Daoy (cell line): ENCODE data around the gene LRRC75A. TPM values are rescaled to one million over a fixed set of nuclear protein-coding genes. Genes with fewer than 3 reads are reported as not detected.
"Not testable (repeated sequence)": the region's sequence is repeated elsewhere in the genome, so short reads cannot be mapped to it uniquely, and the experiment has no call there.

ENCODE experiments used
- DNase-seq: peaks from one replicate; pipeline ENCODE4 v3.0.0-alpha.2; 2015; ENCODE audit warnings: low read depth
- total RNA-seq: library from RNA; depleted of rRNA; stranded (reverse); fragments of >200 nt; shearing (Covaris generic); gene quantifications from 2 replicates; pipeline ENCODE4 v1.2.3, GENCODE V29; 2014; rRNA removed

The LRRC75A gene
- total RNA-seq, 1 experiment from 2014 or later = 0.97 TPM

DNA sequence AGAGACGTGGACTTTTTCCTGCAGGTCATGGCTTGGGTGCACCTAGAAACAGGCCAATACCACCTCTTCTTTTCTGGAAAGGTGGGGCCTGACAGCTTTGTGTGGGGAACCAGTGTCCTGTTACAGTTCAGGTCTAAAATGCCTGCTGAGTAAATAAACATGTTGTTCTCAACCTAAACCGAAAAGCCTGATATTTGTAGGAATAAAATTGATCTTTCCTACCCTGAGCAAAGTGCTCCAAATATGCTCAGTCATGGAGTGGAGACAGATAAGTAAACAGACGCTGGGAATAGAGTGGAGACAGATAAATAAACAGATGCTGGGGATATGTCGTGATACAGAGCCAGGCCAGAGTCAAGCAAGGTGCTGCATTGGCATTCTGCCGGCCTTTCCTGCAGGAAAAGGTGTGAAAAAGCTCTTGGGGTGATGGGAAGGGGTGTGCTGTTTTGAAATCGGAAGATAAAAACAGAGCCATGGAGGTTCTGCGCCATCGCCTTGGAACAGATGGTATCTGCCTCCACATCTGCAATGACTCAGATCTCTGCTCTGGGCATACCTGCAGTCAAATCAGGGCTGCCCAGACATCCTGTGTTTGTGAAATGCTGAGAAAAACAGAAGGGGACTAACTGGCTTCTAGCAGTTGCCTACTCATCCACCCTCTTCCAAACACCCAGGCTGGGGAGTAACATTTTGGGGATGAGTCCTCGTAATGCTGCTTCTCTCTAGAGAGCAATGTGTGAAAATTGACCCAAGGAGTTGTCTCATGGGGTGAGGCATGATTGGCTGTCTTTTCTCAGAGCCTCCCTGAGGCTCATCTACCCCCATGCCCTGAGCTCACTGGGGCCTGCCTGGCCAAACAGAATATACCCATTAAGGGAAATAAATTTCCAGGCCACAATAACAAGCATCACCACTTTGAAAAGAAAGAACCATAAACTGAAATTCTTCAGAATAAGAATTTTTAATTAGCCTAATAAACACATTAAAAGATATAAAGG is 93.4 kb downstream of the LRRC75A start:
- no peak for DNase-seq

DNA sequence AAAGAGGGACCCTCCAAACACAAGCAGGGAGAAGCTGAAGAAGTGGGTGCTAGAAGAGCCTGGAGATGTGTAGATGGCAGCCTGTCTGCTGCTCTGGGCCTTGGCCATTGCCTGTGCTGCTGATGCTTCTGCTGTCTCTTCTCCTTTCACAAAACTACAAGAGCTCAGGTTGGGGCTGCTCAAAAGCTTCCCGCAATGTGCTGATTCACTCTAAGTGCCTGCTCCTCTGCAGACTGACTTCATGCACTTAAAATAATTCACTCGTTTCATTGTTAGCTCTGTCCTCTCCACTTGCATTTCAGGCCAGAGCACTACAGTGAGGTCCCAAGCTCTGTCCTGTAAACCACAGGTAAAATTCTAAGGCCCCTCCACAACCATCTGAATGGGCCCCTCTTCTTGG is 95.3 kb downstream of the LRRC75A start:
- DNase-seq = not testable (repeated sequence)

DNA sequence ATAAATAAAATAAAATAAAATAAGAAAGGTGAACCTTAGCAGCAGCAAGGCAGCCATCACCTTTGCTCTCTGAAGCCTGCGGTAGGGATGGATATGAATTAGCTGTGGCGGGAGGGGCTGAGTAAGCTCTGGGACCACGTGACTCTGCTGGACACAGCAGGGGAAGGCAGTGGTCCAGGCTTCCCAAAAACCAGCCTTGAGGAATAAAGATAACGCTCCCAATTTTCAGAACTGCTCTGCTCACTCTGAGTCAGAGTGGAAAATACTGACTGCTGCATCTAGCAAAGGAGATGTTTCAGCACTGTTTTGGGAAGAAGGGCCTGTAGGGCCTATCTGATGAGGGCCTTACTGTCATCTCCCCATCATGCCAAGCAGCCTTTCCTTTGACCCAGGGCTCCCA is 96.1 kb downstream of the LRRC75A start:
- DNase-seq = not testable (repeated sequence)

DNA sequence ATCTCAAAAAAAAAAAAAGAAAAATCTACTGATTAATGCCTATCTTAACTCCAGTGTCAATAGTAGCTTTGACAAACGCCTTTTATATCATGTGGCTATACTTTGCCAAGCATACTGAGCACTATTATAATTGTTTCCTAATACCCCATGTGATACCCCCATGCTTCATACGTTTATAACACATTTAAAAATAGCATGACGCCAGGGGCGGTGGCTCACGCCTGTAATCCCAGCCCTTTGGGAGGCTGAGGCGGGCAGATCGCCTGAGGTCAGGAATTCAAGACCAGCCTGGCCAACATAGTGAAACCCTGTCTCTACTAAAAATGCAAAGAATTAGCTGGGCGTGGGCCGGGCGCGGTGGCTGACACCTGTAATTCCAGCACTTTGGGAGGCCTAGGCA is 99.5 kb downstream of the LRRC75A start:
- not testable (repeated sequence) for DNase-seq

Other genes starting within 250 kb of the LRRC75A start
- gene CENPV, start 138.7 kb downstream of the LRRC75A start, total RNA-seq = 121 and 144 TPM in 2 replicates
- gene UBB, start 111.1 kb downstream of the LRRC75A start, total RNA-seq = 1,877 and 2,346 TPM in 2 replicates
- 0.06 and 2.3 TPM in 2 replicates for gene TRPV2, start 76.6 kb downstream of the LRRC75A start, total RNA-seq
- 6.6 and 8.3 TPM in 2 replicates for gene ZNF287, start 77.0 kb upstream of the LRRC75A start, total RNA-seq
- gene ZNF624, start 161.7 kb upstream of the LRRC75A start, total RNA-seq = 1.8 and 18.0 TPM in 2 replicates
- 1.3 TPM in 2 replicates for gene CCDC144A, start 198.0 kb upstream of the LRRC75A start, total RNA-seq